AG09309 (cell line): ENCODE measurements around the gene NOX4.
A peak's percentile ranks its signal among the peaks of the same experiment; 100 is the strongest.
"Not testable (repeated sequence)": the region's sequence is repeated elsewhere in the genome, so short reads cannot be mapped to it uniquely, and the experiment has no call there.

Source experiments
- DNase-seq: peaks from one replicate; pipeline ENCODE4 v3.0.0-alpha.2; 2010; ENCODE audit warnings: low read depth
- H3K4me3 ChIP-seq: 2 replicates; pipeline ENCODE4 v1.5.1; 2011; ENCODE audit warnings: mild to moderate bottlenecking, low read depth, low read length, moderate library complexity; ENCODE audit not compliant: control insufficient read depth
- CTCF ChIP-seq: IDR thresholded peaks from 2 replicates; pipeline ENCODE4 v1.5.1; 2011; ENCODE audit warnings: mild to moderate bottlenecking, low read depth, low read length, inconsistent platforms; ENCODE audit not compliant: insufficient read depth, control insufficient read depth; ENCODE audit errors: missing control alignments

NOX4 gene

DNA sequence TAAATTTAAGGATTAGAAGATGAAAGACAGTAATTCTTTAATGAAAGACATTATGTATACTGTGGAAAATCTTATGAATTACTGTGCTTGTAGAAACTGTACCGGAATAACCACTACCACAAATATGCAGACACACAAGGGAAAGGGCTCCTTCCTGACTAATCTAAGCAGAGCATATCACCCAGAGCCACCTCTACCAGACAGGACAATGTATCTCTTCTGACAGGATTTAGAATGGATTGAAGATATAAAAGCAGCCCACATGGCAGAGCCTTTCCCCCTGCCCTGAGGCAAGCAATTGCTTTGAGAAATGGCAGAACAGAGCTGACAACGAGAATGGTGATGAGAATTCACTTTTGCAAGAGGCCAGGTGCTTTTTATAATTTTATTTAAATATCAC lies 144.1 kb downstream of the NOX4 start:
- TF ChIP-seq CTCF, result no peak
- H3K4me3 ChIP-seq, result no peak overlapping the region
- DNase-seq, result no peak

DNA sequence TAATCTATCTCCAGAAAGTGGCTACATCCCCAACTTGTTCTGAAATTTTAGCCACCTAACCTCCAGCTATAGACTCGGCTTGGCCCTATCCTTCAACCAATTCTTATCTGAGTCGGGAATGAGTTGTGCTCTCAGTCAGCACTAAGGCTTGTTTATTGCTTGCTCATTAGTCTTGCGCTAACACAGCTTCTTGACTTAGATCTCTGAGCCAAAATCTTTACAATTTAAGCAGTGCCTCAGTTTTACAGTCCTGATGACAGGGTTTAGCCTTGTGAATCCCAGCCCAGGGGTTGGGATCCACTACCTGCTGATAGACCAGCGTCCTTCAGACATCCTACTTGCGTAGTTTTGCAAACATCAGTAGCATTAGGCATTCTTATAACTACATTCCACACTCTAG lies 144.6 kb downstream of the NOX4 start:
- no peak overlapping the region for H3K4me3 ChIP-seq
- no peak for DNase-seq
- no peak for TF ChIP-seq CTCF

DNA sequence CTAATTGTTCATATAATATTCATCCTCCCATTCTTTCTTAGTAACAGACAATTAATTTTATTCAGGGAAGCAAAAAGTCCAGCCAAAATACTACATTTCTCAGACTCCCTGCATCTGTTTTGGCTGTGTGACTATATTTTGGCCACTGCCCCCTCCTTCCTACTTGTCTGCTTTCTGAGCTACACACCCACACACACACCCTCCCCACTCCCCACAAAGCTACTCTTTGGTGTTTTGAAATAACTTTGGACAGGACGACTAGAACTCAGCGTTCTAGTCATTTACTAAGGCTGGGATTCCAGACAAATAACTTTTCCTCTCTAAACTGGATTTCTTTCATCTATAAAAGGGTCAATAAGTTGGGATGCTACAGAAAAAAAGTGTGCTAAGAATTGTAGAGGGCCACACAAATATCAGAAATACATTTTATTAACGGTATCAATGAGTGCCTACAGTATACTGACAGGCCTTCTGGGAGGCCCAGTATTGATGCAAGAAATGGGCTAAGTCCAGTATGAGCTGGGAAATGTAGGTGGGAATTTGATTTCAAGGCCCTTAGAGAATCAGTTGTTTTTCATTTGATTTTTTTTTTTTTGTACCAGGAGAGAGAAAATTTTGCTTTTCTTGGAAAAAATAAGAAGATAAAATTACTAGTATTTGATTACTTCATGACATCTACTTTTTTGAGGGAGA lies 148.1 kb downstream of the NOX4 start:
- H3K4me3 ChIP-seq, DNase-seq: not testable (repeated sequence)

DNA sequence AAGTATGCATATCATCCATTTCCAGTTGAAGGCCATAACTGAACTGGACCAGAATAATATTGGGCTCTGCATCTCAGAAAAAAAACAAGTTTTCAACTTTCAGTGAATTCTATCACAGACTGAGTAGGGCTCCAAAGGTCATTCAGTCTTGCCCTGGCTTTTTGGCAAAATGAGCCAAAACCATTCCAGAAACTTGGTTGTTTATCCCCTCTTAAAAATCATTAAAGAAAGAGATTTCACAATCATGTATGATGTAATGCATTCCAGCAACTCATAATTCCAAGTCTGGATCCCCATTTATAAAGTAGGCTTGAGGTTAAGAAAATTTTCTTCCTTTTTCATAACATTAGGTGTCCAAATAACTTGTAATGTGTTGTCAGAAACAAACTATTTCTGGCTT lies 150.7 kb downstream of the NOX4 start:
- DNase-seq, result peak; percentile 34
- H3K4me3 ChIP-seq, result not testable (repeated sequence)

DNA sequence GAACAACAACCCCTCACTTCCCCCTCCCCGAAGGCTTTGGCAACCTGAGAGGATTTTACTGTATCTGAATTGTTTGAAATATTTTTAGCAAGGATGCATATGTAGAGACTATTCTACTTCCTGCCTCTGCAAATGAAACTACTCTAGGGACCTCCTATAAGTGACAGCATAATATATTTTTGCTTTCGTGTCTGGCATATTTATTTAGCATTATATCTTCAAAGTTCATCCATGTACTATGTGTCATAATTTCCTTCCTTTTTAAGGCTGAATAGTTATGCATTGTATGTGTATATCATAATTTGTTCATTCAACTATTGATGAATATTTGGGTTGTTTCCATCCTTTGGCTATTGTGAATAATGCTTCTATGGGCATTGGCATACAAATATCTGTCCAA lies 153.1 kb downstream of the NOX4 start:
- DNase-seq, H3K4me3 ChIP-seq: not testable (repeated sequence)

GRCh38 chr11:89337100-89337650 lies 154.0 kb downstream of the NOX4 start:
- not testable (repeated sequence) for DNase-seq, H3K4me3 ChIP-seq

DNA sequence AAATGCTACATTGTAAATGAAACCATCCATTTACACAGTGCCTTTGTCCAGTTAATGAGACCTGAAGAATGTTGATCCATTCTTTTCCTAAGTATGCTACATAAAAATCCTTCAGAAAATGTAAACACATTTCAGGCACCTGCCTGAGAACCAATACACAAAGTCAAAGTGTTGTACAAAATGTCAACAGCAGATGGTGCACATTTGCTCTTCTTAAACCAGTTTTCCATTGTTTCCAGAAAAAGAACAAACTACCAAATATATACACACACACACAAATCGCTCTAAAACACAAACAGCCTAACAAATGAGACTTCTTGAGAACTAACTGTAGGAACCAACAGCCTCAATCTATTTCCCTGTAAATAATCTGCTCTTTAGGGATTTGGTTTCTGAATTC lies 157.5 kb downstream of the NOX4 start:
- DNase-seq, H3K4me3 ChIP-seq: not testable (repeated sequence)
- peak; percentile 41 for TF ChIP-seq CTCF

- H3K4me3 ChIP-seq, DNase-seq: not testable (repeated sequence)
These were observed 159.2 kb downstream of the NOX4 start for GRCh38 chr11:89331940-89332339.

DNA sequence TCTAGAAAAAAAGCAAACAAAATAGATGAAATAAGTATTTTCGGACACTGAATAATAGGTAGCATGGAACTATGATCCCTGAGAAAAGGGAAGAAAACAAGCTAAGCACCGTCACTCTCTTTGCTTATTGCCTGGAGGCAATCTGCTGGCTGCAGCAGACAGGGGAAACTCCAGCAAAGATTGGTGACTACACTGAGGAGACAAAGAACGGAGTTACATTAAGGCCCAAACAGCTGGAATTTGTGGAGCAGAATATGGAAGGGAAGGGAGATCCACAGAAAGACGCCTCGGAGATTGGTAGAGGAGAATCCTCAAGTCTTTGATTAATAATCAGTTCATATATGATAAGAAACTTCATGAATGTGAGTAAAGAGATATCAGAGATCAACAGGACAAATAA lies 163.3 kb downstream of the NOX4 start:
- TF ChIP-seq CTCF, result no peak
- H3K4me3 ChIP-seq, result no peak overlapping the region
- no peak for DNase-seq

DNA sequence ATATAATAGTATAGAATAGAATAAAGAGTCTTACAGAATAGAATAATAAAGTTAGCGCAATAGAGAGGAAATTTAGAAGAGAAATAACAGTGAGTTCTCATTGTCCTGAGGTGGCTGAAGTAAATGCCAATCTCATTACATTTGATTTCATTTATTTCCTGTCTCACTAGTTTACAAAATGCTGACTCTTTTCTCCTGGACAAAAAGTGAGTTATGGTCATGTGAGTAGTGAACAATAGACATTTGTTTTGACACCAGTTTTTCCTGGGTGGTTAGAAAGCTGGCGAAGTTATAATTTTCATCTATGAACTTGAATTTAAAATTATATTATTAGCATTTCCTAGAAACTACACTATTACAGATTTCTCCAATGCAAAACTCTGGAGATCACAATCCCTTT lies 169.8 kb downstream of the NOX4 start:
- no peak for TF ChIP-seq CTCF
- H3K4me3 ChIP-seq, result no peak overlapping the region
- DNase-seq, result no peak

- not testable (repeated sequence) for H3K4me3 ChIP-seq, DNase-seq
These were observed 180.6 kb downstream of the NOX4 start for GRCh38 chr11:89310607-89311006.

GRCh38 chr11:89309321-89309985 lies 181.7 kb downstream of the NOX4 start:
- not testable (repeated sequence) for H3K4me3 ChIP-seq, DNase-seq

- H3K4me3 ChIP-seq, DNase-seq: not testable (repeated sequence)
These were observed 182.9 kb downstream of the NOX4 start for GRCh38 chr11:89308272-89308671.
